Keratinocyte (primary cell): ENCODE measurements around the gene MSMP.

Source experiments
- EZH2 ChIP-seq: IDR thresholded peaks from one replicate; pipeline ENCODE4 v1.6.1; 2012; ENCODE audit warnings: inconsistent platforms, mild to moderate bottlenecking, low read length, moderate library complexity
- TF ChIP-seq, protein P1 (sequence below), 3 experiments: IDR thresholded peaks in 1 of 3; conservative IDR thresholded peaks in 1 of 3; optimal IDR thresholded peaks in 1 of 3; 2 replicates in 2 of 3; 3 replicates in 1 of 3; pipeline versions ENCODE3 to v1.5.1; 2011; ENCODE audit warnings: low read length in 3 of 3, mild to moderate bottlenecking in 3 of 3, moderate library complexity in 2 of 3, control low read depth in 1 of 3, inconsistent platforms in 1 of 3; ENCODE audit not compliant: insufficient read depth in 2 of 3; ENCODE audit errors: extremely low read depth in 1 of 3

DNA sequence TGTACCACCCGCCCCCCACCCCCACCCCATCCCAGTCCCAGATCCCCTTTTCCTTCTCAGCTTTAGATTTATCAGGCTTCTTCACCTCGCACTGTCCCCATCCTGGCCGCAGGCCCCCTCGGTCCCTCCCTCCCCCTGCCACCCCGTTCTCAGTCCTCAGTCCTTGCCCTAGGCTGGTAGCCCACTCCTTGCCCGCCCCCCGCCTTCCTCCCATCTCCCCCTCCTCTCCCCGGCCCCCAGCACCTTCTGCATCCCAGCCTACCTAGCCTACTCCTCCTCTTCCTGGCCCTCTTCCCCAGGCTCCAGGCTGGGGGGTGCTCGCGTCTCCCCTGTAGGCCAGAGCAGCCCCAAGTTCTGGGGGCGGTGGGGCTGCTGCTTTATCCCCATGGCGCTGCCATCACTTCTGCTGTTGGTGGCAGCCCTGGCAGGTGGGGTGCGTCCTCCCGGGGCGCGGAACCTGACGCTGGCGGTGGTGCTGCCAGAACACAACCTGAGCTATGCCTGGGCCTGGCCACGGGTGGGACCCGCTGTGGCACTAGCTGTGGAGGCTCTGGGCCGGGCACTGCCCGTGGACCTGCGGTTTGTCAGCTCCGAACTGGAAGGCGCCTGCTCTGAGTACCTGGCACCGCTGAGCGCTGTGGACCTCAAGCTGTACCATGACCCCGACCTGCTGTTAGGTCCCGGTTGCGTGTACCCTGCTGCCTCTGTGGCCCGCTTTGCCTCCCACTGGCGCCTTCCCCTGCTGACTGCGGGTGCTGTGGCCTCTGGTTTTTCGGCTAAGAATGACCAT lies 38.1 kb upstream of the MSMP start:
- TF ChIP-seq, protein P1, sequence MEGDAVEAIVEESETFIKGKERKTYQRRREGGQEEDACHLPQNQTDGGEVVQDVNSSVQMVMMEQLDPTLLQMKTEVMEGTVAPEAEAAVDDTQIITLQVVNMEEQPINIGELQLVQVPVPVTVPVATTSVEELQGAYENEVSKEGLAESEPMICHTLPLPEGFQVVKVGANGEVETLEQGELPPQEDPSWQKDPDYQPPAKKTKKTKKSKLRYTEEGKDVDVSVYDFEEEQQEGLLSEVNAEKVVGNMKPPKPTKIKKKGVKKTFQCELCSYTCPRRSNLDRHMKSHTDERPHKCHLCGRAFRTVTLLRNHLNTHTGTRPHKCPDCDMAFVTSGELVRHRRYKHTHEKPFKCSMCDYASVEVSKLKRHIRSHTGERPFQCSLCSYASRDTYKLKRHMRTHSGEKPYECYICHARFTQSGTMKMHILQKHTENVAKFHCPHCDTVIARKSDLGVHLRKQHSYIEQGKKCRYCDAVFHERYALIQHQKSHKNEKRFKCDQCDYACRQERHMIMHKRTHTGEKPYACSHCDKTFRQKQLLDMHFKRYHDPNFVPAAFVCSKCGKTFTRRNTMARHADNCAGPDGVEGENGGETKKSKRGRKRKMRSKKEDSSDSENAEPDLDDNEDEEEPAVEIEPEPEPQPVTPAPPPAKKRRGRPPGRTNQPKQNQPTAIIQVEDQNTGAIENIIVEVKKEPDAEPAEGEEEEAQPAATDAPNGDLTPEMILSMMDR (optimal IDR thresholded peaks at IDR 0.05 in 1 of 3, IDR thresholded peaks at IDR 0.05 in 1 of 3, conservative IDR thresholded peaks at IDR 0.05 in 1 of 3; ENCODE audit: extremely low read depth in 1 of 3, insufficient read depth in 2 of 3, low read length in 3 of 3): no peak
- no peak for TF ChIP-seq EZH2
